ENCODE measurements around the gene GNAQ.
A peak's percentile ranks its signal among the peaks of the same experiment; 100 is the strongest.

GNAQ gene

DNA sequence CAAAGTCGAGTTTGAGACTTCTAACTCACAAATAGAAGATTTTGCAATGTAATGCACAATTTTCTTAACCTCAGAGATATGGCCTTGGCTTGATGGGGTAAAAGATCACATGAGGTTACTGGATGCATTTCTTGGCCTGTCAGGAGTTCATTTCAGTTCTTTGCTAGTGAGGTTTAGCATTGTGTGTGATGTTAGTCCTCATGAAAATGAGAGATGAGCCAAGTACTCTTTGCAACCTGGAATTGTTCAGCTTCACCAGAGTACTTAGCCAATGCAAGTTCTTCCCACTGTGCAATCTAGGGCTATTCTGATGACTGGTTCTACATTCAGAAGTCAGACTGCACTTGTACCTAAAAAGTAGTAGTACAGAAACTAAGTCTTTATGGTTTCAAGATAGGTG, 24.9 kb downstream of the GNAQ start:
- in situ Hi-C loops (cut with HindIII; ENCODE audit: low pct_ligation_motif_present, low sequenced_read_pairs) = no loop called here
- no peak overlapping the region for H3K27ac ChIP-seq
- no peak overlapping the region for H3K4me3 ChIP-seq (ENCODE audit: low read depth, low read length)
- no peak for DNase-seq
- TF ChIP-seq CTCF (IDR thresholded peaks at IDR 0.05; ENCODE audit: low read depth, low read length, missing control alignments) = no peak
- H3K36me3 ChIP-seq (replicated peaks) = no peaks in the 10 kb centered on the region
- H3K27me3 ChIP-seq (replicated peaks) = no peaks in the 10 kb centered on the region

DNA sequence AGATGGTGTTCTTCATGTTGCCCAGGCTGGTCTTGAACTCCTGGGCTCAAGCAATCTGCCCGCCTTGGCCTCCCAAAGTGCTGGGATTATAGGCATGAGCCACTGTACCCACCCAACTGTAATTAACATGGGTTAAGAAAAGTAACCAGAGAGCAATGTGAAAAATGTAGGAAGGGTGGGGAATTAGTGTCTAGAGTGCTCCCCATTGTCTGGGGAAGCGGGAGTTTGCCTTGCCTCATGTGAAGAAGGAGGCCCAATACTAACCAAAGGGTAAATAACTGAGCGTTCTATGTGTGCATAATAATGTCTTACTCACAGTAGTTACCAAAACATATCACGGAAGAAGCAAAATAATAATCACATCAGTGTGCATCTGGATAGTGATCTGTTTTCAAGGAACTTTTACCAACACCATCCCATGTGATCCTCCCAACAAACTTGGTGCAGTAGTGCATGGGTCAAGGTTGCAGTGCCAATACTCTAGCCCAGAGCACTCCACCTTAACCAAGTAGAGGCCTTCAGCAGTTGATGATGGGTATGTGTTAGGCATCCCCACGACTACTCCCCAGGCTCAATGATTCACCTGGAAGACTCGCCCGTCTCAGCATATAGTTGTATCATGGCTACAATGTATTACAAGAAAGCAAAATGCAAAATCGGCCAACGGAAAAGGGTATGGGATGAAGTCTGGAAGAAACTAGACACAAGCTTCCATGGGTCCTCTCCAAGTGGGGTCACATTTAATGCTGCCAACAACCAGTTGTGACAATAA, 26.2 kb downstream of the GNAQ start:
- in situ Hi-C loops (cut with HindIII; ENCODE audit: low pct_ligation_motif_present, low sequenced_read_pairs) = no loop called here
- H3K27ac ChIP-seq = no peak overlapping the region
- no peak for TF ChIP-seq CTCF (IDR thresholded peaks at IDR 0.05; ENCODE audit: low read depth, low read length, missing control alignments)
- no peaks in the 10 kb centered on the region for H3K27me3 ChIP-seq (replicated peaks)
- no peak overlapping the region for H3K4me3 ChIP-seq (ENCODE audit: low read depth, low read length)
- H3K36me3 ChIP-seq (replicated peaks) = no peaks in the 10 kb centered on the region
- no peak for DNase-seq

- in situ Hi-C loops (cut with HindIII; ENCODE audit: low pct_ligation_motif_present, low sequenced_read_pairs) = no loop called here
- H3K27ac ChIP-seq = no peak overlapping the region
- no peaks in the 10 kb centered on the region for H3K27me3 ChIP-seq (replicated peaks)
- peak; percentile 34 for TF ChIP-seq CTCF (IDR thresholded peaks at IDR 0.05; ENCODE audit: low read depth, low read length, missing control alignments)
- H3K4me3 ChIP-seq (ENCODE audit: low read depth, low read length) = no peak overlapping the region
- DNase-seq = no peak
- no peaks in the 10 kb centered on the region for H3K36me3 ChIP-seq (replicated peaks)
Measured at GRCh38 chr9:78004478-78005229, 27.0 kb downstream of the GNAQ start.

DNA sequence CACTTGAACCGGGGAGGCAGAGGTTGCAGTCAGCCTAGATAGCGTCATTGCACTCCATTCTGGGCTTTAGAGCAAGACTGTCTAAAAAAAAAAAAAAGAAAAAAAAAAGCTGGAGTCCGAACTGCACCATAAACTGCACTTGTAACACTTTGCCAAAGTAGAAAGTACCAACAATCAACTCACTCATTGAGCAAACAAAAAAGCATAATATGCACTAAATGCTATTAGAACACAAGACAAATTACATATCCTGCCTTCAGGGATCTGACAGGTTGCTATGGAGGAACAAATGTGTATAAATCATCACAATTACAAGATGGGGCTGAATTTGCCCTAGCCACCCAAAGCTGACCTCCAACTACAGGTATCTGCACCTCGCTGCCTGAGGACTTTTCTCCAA, 27.9 kb downstream of the GNAQ start:
- no peak for DNase-seq
- Histone ChIP-seq H3K4me3 (ENCODE audit: low read depth, low read length) (no peak overlapping the region), H3K27me3 (replicated peaks) (no peaks in the 10 kb centered on the region), H3K36me3 (replicated peaks) (no peaks in the 10 kb centered on the region), H3K27ac (no peak overlapping the region)
- no peak for TF ChIP-seq CTCF (IDR thresholded peaks at IDR 0.05; ENCODE audit: low read depth, low read length, missing control alignments)
- in situ Hi-C loops (cut with HindIII; ENCODE audit: low pct_ligation_motif_present, low sequenced_read_pairs) = no loop called here

DNA sequence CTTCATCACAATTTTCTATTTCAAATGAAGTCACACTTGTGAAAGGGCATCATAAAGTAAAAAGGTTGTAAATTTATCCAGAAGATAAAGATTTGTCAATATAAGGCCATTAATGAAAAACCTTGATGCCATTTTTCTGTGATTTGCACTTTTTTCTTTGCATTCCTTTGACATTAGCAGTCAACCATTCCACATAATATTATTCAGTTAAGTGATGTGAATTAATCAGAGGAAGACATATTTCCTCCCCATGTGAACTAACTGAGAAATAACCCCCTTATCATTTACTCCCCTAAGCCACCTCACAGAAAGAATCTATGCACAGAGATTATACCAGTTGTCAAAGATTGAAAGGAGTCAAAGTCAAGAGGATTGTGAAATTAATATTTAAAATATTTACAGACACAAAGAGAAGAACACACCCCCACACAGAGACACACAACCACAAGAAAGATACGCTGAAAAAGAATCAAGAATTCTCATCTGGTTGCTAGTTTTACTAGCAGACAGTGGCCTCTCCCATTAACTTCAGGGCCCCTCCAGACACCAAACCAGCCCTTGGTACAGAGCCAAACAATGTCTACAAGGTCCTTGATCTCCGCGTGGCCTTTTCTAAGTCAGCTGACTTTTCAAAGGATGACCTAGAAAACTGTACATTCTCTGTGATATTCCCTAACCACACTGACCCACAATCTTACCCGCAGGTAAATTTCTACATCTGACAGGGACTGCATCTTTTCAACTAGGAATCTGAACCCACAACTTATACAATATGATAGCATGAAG, 29.5 kb downstream of the GNAQ start:
- no peak for TF ChIP-seq CTCF (IDR thresholded peaks at IDR 0.05; ENCODE audit: low read depth, low read length, missing control alignments)
- in situ Hi-C loops (cut with HindIII; ENCODE audit: low pct_ligation_motif_present, low sequenced_read_pairs) = no loop called here
- DNase-seq = no peak
- Histone ChIP-seq H3K27ac (peak overlapping the region; percentile 45), H3K36me3 (replicated peaks) (no peaks in the 10 kb centered on the region), H3K27me3 (replicated peaks) (no peaks in the 10 kb centered on the region), H3K4me3 (ENCODE audit: low read depth, low read length) (no peak overlapping the region)
